IMR-90 (cell line): ENCODE measurements around the gene FAM98B. TPM values are rescaled to one million over a fixed set of nuclear protein-coding genes. Genes with fewer than 3 reads are reported as not detected.

ENCODE experiments used
- ATAC-seq: fragments of 200-7000 bp; cut with Tn5 transposase; 2 replicates; pipeline ENCODE4 v1.9.1; 2020; ENCODE audit warnings: low read depth, mild to moderate bottlenecking, moderate library complexity
- BruUV-seq: library from RNA; stranded (reverse); fragments of 400-500 nt; replicated peaks from 2 replicates; lab custom pipeline; 2021; lab: Mats Ljungman, UMichigan
- CTCF ChIA-PET: fragments of 300-600 bp; formaldehyde crosslinking; extraction: SDS; loops from one replicate; lab custom pipeline; 2021; ENCODE audit warnings: antibody characterized with exemption; lab: Yijun Ruan, JAX
- POLR2A ChIA-PET: fragments of 300-600 bp; sonication (Branson Sonifier 250); formaldehyde crosslinking; loops from one replicate; lab custom pipeline; 2022; ENCODE audit warnings: antibody characterized with exemption; ENCODE audit not compliant: unreplicated experiment; lab: Charles Lee
- DNase-seq: peaks from one replicate; pipeline ENCODE4 v3.0.0; 2013
- H2AFZ ChIP-seq: replicated peaks from 2 replicates; pipeline ENCODE3; 2013; ENCODE audit warnings: low read length, mild to moderate bottlenecking; ENCODE audit not compliant: poor library complexity
- H2AK5ac ChIP-seq: 2 replicates; pipeline ENCODE4 v1.6.1; 2013; ENCODE audit warnings: low read depth, low read length, inconsistent platforms
- H2AK9ac ChIP-seq: replicated peaks from 2 replicates; pipeline ENCODE3; 2013; ENCODE audit warnings: mild to moderate bottlenecking, low read depth, low read length, moderate library complexity; ENCODE audit not compliant: poor library complexity
- H2BK120ac ChIP-seq: 2 replicates; pipeline ENCODE4 v1.6.1; 2013; ENCODE audit warnings: low read depth, low read length, inconsistent platforms
- H2BK15ac ChIP-seq: 3 replicates; pipeline ENCODE4 v1.6.1; 2013; ENCODE audit warnings: low read depth, low read length, inconsistent platforms
- H2BK20ac ChIP-seq: 2 replicates; pipeline ENCODE4 v1.6.1; 2013; ENCODE audit warnings: low read depth, mild to moderate bottlenecking, inconsistent platforms, low read length, moderate library complexity
- H2BK5ac ChIP-seq: 2 replicates; pipeline ENCODE4 v1.6.1; 2013; ENCODE audit warnings: mild to moderate bottlenecking, low read depth, low read length, inconsistent platforms; ENCODE audit not compliant: poor library complexity, severe bottlenecking
- H3K14ac ChIP-seq: replicated peaks from 2 replicates; pipeline ENCODE4 v1.6.1; 2013; ENCODE audit warnings: low read depth, low read length, inconsistent platforms
- H3K18ac ChIP-seq: 2 replicates; pipeline ENCODE4 v1.6.1; 2013; ENCODE audit warnings: low read depth, low read length, control low read depth
- H3K23ac ChIP-seq: 2 replicates; pipeline ENCODE4 v1.6.1; 2013; ENCODE audit warnings: low read depth, low read length, inconsistent platforms
- H3K27ac ChIP-seq: 2 replicates; pipeline ENCODE4 v1.5.1; 2013; ENCODE audit warnings: mild to moderate bottlenecking, control low read depth, low read length; ENCODE audit not compliant: insufficient read depth
- H3K27me3 ChIP-seq: 2 replicates; pipeline ENCODE4 v1.6.1; 2013; ENCODE audit warnings: low read length; ENCODE audit not compliant: control insufficient read depth, insufficient read depth
- H3K36me3 ChIP-seq: 2 replicates; pipeline ENCODE4 v1.6.1; 2013; ENCODE audit warnings: low read length, mixed read lengths; ENCODE audit not compliant: control insufficient read depth, insufficient read depth
- H3K4ac ChIP-seq: 2 replicates; pipeline ENCODE4 v1.6.1; 2013; ENCODE audit warnings: low read depth, low read length, inconsistent platforms
- H3K4me1 ChIP-seq: 2 replicates; pipeline ENCODE4 v1.6.1; 2013; ENCODE audit warnings: low read length, mixed read lengths; ENCODE audit not compliant: control insufficient read depth, insufficient read depth
- H3K4me2 ChIP-seq: 2 replicates; pipeline ENCODE4 v1.6.1; 2013; ENCODE audit warnings: low read depth, mild to moderate bottlenecking, control low read depth, low read length, moderate library complexity
- H3K4me3 ChIP-seq: 2 replicates; pipeline ENCODE4 v1.5.1; 2013; ENCODE audit warnings: low read depth, mild to moderate bottlenecking, control low read depth, low read length, moderate library complexity; ENCODE audit not compliant: insufficient read depth
- H3K56ac ChIP-seq: 2 replicates; pipeline ENCODE4 v1.6.1; 2013; ENCODE audit warnings: low read length, inconsistent platforms; ENCODE audit not compliant: insufficient read depth; ENCODE audit errors: extremely low read depth
- H3K79me1 ChIP-seq, 2 experiments: 2 replicates each; pipeline ENCODE4 v1.6.1; 2013; ENCODE audit warnings: low read length in 2 of 2, inconsistent platforms in 1 of 2, low read depth in 1 of 2
- H3K9ac ChIP-seq: 2 replicates; pipeline ENCODE4 v1.6.1; 2013; ENCODE audit warnings: low read depth, low read length, control low read depth
- H3K9me1 ChIP-seq: 2 replicates; pipeline ENCODE4 v1.6.1; 2013; ENCODE audit warnings: low read length, inconsistent platforms; ENCODE audit not compliant: insufficient read depth
- H3K9me3 ChIP-seq: 2 replicates; pipeline ENCODE4 v1.6.1; 2013; ENCODE audit warnings: low read length; ENCODE audit not compliant: control insufficient read depth, insufficient read depth
- H4K20me1 ChIP-seq: 2 replicates; pipeline ENCODE4 v1.6.1; 2013; ENCODE audit warnings: low read length, inconsistent platforms; ENCODE audit not compliant: insufficient read depth
- H4K5ac ChIP-seq: 2 replicates; pipeline ENCODE4 v1.6.1; 2013; ENCODE audit warnings: mild to moderate bottlenecking, low read depth, low read length, control low read depth
- H4K8ac ChIP-seq, 2 experiments: 2 replicates each; pipeline ENCODE4 v1.6.1; 2013; ENCODE audit warnings: low read depth in 2 of 2, low read length in 2 of 2, control low read depth in 1 of 2, inconsistent platforms in 1 of 2
- H4K91ac ChIP-seq: 2 replicates; pipeline ENCODE4 v1.6.1; 2013; ENCODE audit warnings: low read depth, low read length, inconsistent platforms; ENCODE audit not compliant: insufficient read depth
- MAFK ChIP-seq: IDR thresholded peaks from 2 replicates; pipeline ENCODE4 v1.6.1; 2012; ENCODE audit warnings: low read depth, low read length, improper control_type of control experiment
- SMC3 ChIP-seq: fragments of 150-350 bp; IDR thresholded peaks from 2 replicates; pipeline ENCODE4 v1.6.1; 2016; ENCODE audit warnings: low read depth, mild to moderate bottlenecking, antibody characterized with exemption, low read length, moderate library complexity
- WGBS, 2 experiments: methylation state at CpG; one replicate each; pipeline versions ENCODE4 v1.1.5 to v1.1.7; 2013; ENCODE audit warnings: missing lambda C conversion rate in 2 of 2; ENCODE audit not compliant: insufficient read length in 1 of 2; ENCODE audit errors: extremely low coverage in 2 of 2; 5-methylcytosine and 5-hydroxymethylcytosine counted together
- dilution Hi-C: fragments of 300-500 bp; cut with HindIII; formaldehyde crosslinking; loops from one replicate; pipeline ENCODE4 v1.14.3; 2018; ENCODE audit warnings: low sequenced_read_pairs; ENCODE audit not compliant: unreplicated experiment
- in situ Hi-C: fragments of 300-500 bp; cut with MboI; formaldehyde crosslinking; loops from 3 replicates; pipeline ENCODE4 v1.14.3; 2019; ENCODE audit warnings: low sequenced_read_pairs, inconsistent platforms, mixed read lengths
- intact Hi-C: fragments of 100-400 bp; cut with micrococcal nuclease; formaldehyde crosslinking; loops from 2 replicates; pipeline ENCODE4 v1.10.0; 2022
- polyA plus RNA-seq, 3 experiments: library from polyadenylated mRNA; depleted of rRNA; stranded (reverse); fragments of >200 nt; gene quantifications; 2 replicates each; pipeline ENCODE4 v1.2.3, GENCODE V29; 2012; ENCODE audit warnings: low replicate concordance in 1 of 3
- total RNA-seq: library from RNA; depleted of rRNA; stranded (reverse); fragments of >200 nt; gene quantifications from 2 replicates; pipeline ENCODE4 v1.2.3, GENCODE V29; 2012
- TF ChIP-seq, protein P1 (sequence below): fragments of 150-350 bp; IDR thresholded peaks from 2 replicates; pipeline ENCODE4 v1.6.1; 2016; ENCODE audit warnings: low read depth, mild to moderate bottlenecking, low read length, moderate library complexity, borderline replicate concordance

The FAM98B gene
- total and polyA plus RNA-seq, 2 of the 4 experiments (the other 2 are of a cell fraction): 2.7 to 12.2 TPM

GRCh38 chr15:38455092-38455491 is 1.2 kb downstream of the FAM98B start:
- intact Hi-C loops (no loop called here), dilution Hi-C loops (no loop called here), in situ Hi-C loops (no loop called here)
- BruUV-seq: no TSS peak
- Histone ChIP-seq H3K18ac (no peak overlapping the region), H2BK120ac (no peak overlapping the region), H2BK5ac (peak overlapping the region; percentile 28), H2AFZ (no peak overlapping the region), H4K20me1 (no peaks in the 10 kb centered on the region; the same call in 1 of the 2 replicates), H3K9ac (peak overlapping the region; percentile 99; the same call in 1 of the 2 replicates), H3K27me3 (0 out of 2 replicates have a peak, but pooled peaks cover 3% of the 10 kb centered on the region), H2BK20ac (no peak overlapping the region), H3K4me2 (peak overlapping the region; percentile 95), H2AK9ac (no peak overlapping the region), H4K5ac (no peak overlapping the region), H3K9me1 (peaks cover 16% of the 10 kb centered on the region), H3K36me3 (peaks cover 4% of the 10 kb centered on the region; the same call in 1 of the 2 replicates), H3K4me3 (peak overlapping the region; percentile 87), H3K27ac (no peak overlapping the region), H3K23ac (peak overlapping the region; percentile 61; the same call in 1 of the 2 replicates), H3K79me1 (peaks cover 37 to 50% of the 10 kb centered on the region in 2 experiments), H4K8ac (peak overlapping the region in 1 of 2 experiments; percentile 99; a peak in 1 of 4 replicates), H2BK15ac (no peak overlapping the region), H3K56ac (no peak overlapping the region), H3K9me3 (no peaks in the 10 kb centered on the region), H3K14ac (peak overlapping the region; percentile 30; the same call in 1 of the 2 replicates), H3K4ac (no peak overlapping the region), H3K4me1 (peaks cover 3% of the 10 kb centered on the region; the same call in 1 of the 2 replicates), H2AK5ac (no peak overlapping the region), H4K91ac (no peak overlapping the region)
- peak; percentile 40; the same call in 1 of the 2 replicates for ATAC-seq
- ChIA-PET CTCF (interaction anchor here (0.7 to 2.5 kb wide), 5 partner anchors 13 to 253 kb away, joined by 3 to 8 read pairs (median 4); no protein-coding TSS in a partner anchor), POLR2A (interaction anchor here (0.5 kb wide), 1 partner anchor 71 kb away, joined by 3 read pairs; no protein-coding TSS in a partner anchor)
- DNase-seq: peak; percentile 48
- TF ChIP-seq MAFK: no peak
- TF ChIP-seq, protein P1, sequence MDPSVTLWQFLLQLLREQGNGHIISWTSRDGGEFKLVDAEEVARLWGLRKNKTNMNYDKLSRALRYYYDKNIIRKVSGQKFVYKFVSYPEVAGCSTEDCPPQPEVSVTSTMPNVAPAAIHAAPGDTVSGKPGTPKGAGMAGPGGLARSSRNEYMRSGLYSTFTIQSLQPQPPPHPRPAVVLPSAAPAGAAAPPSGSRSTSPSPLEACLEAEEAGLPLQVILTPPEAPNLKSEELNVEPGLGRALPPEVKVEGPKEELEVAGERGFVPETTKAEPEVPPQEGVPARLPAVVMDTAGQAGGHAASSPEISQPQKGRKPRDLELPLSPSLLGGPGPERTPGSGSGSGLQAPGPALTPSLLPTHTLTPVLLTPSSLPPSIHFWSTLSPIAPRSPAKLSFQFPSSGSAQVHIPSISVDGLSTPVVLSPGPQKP: no peak
- no peak for TF ChIP-seq SMC3
- WGBS, 2 experiments: 0% methylated on average over 1 of the region's 4 CpGs; no CpG with 5 or more reads in 1 of the 2 experiments
